ENCODE measurements around the gene WDR83. TPM values are rescaled to one million over a fixed set of nuclear protein-coding genes. Genes with fewer than 3 reads are reported as not detected.
A peak's percentile ranks its signal among the peaks of the same experiment; 100 is the strongest.

Gene WDR83
- total RNA-seq, 1 experiment from 2014 or later = 15.1 TPM

DNA sequence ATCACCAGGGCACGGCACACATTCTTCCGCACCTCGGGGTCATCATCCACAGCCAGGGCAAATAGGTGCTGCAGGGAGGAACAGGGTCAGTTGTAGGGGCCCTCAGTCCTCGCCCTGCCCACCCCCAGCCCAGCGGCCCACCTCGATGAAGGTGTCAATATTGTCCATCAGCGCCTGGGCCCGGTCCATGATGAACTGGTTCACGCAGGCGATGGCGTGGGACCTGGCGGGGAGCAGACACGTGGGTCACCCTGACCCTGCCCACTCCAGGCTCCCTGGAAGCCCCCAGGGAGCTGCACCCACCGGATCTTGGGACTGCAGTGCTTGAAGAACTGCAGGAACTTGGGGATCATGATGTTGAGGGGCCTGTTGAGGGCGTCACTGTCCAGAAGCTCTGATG lies 48.5 kb downstream of the WDR83 start:
- no peak for DNase-seq (ENCODE audit: low spot score)

DNA sequence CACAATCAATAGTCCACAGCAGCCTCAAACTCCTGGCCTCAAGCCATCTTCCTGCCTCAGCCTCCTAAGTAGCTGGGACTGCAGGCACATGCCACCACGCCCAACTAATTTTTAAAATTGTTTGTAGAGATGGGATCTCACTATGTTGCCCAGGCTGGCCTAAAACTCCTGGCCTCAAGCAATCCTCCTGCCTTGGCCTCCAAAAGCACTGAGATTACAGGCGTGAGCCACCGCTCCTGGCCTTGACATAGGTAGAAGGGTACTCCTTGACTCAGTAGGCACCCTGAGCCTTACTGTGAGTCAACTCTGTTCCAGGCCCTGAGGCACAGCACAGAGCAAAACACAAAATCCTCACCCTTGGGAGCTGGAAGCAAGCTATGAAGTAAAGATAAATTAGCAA lies 49.3 kb downstream of the WDR83 start:
- DNase-seq (ENCODE audit: low spot score) = no peak

DNA sequence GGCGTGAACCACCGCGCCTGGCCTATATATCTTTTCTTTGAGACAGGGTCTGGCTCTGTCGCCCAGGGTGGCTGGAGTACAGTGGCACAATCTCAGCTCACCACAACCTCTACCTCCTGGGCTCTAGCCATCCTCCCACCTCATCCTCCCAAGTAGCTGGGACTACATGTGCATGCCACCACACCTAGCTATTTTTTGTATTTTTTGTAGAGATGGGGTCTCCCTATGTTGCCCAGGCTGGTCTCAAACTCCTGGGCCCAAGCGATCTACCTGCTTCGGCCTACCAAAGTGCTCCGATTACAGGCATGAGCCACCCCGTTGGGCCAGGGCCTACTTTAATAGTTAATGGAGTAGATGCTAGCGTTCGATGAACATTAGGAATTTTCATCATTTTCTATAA lies 53.7 kb downstream of the WDR83 start:
- DNase-seq (ENCODE audit: low spot score) = no peak

DNA sequence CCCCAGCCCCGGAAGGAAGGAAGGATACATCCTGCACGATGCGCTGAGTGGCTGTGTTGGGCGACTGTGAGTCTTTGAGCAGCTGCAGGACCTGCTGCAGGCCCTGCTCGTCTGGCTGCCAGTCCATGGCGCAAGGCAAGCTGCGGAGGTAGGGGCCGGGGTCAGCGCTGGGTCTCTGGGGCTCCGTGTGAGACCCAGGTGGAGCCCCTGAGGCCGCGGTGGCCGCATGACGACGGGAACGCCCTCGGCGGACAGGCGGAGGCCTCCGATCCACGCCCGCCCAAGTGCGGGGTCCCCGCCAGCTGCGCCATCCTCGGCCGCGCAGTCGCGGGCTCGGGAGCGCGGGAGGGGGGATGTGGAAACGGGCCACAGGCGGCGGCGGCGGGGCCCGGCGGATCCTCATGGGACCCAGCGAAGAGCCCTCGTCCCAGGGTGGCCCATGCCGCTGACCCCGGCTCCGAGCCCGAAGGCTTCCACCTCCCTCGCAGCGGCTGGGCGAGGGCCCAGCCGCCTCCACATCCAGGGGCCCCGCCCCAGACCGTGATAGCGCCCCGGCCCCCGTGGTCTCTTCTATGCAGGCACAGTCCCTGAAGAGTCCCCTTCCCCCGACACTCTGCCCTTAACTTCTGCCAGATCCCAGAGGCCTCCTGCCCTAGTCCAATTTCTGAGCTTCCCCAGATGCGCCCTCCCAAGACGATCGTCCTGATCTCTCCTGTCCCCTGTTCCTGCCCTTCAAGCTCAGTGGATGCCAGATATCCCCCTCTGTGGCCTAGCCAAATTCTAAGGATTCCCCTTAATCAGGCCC lies 54.4 kb downstream of the WDR83 start:
- no peak for DNase-seq (ENCODE audit: low spot score)

DNA sequence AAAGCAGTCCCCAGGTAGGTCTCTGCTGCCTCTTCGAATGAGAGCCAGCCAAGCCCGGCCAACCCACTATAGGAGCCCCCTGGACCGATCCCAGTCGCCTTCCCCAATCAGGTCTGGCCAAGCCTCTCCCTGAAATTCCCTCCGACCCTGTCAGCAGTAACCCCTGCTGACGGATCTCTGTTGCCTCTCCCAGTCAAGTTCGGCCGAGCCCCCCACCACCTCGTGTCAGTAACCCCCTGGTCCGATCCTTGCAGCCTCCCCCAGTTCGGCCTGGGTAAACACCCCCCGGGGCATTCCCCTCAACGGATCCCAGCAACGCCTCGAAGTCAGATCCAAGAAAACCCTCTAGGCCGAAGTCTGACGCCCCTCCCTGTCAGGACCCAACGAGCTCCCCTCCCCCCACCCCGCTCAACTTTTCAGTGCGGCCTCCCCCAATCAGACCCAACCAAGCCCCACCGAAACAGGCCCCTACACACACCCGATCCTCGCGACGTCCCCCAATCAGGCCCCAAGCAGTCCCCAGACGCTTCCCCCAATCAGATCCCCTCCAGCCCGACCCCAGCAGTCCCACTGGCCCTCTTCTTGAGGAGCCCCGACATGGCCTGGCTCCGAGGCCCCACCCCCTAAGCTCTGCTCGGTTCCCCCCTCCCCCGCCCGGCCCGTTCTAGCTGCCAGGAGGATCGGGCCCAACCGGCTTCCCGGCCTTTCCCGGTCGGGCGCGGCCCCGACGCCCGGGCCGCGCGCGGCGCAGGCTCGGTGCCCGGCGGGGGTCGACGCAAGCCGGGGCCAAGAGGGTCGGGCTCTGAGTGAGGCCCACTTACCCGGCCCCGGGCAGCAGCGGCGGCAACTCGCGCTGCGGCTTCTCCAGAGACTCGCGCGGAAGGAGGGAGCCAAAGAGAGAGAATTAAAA lies 55.3 kb downstream of the WDR83 start:
- peak; percentile 46 for DNase-seq (ENCODE audit: low spot score)

DNA sequence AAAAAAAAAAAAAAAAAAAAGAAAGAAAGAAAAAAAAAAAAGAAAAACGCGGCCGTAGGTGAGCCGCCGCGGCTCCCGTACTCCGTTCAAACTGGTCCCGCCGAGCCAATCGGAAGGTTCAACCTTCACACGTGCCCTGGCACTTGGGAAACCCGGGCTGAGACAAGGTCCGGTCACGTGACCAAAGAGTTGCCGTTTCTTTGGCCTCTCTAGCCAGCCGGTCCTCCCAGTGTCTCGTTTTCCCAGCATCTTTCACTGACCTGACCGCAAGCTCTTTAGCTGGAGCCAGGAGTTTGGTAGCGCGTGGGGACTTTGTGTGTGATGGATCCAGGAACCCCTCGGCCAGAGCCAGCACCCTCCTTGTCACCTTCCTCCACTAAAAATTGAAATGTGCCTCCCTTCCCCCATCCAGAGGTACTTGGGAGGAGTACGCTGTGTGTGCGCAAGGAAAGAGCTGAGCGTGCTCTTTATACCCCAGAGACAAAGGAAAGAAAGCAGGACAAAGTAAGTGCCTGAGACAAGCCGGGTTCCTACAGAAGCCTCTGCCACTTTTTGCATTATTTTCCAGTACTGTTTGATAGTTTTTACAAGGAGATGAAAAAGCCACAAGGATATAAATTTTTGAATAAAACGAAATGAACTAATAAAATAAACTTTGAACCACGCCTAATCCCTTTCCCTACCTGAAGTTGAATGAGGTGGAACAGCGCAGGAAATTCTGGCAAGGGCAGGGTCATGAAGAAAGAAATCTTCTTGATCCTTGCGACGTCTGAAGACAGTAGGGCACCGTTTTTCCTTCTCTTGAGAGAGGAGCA lies 56.2 kb downstream of the WDR83 start:
- DNase-seq (ENCODE audit: low spot score) = peak; percentile 99

DNA sequence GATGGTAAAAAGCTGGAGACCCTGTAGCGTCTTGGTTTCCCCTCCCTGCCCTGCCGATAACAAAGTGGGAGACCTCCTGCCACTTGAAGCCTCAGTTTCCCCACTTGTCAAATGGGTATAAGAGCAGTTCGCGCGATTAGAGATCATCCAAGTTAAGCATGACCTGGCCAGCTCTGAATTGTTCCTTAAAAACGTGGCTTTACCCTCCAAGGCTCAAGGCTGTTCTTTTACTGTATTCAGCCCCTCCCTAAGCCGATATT lies 56.7 kb downstream of the WDR83 start:
- no peak for DNase-seq (ENCODE audit: low spot score)

DNA sequence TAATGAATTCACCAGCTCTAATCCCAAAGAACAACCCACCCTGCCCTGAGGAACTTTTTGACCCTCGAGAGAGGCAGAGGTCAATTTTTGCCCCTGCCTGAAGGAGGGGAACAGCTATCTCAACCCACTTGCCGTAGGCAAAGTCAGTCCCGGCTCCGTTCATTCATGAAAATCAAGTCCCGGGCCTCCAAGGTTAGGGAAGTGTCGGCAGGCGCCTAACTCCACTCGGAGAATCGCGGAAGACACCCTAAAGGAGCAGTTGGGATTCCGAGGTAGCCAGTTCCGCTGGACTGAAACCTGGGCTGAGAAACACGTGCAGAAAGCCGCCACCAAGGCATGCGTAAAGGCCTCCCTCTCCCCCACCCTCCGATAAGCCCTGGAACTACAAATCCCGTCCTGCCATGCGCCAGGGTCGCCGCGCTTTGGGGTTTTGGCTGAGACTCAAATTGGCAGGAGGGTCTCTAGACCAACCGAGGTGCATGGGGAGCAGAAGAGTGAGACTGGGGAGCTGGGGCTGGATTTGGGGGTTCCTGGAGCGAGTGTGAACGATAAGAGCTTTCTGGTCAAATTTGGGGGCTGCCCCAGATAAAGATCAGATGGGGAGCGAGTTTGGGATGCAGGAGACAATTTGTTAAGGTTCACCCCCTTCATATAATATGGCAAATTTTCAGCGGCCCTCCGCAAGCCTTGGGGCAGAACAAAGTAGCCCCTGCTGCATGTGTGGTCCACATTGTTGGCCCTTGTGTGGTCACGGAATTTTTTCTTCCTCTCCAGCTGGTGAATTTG lies 57.2 kb downstream of the WDR83 start, which contains the start of gene TNPO2:
Gene TNPO2, minus strand, starts transcription at position 292 of the 786 bp plus-strand sequence. CDS start 2,955 bp downstream, outside the sequence.
- no peak for DNase-seq (ENCODE audit: low spot score)

Other genes with a start within 250 kb of the WDR83 start
- 5.4 and 5.6 TPM in 2 replicates for gene ZNF443, start 225.8 kb upstream of the WDR83 start, total RNA-seq (2014; rRNA removed; shearing (Covaris generic))
- 2.1 and 2.2 TPM in 2 replicates for gene ZNF709, start 182.0 kb upstream of the WDR83 start, total RNA-seq (2014; rRNA removed; shearing (Covaris generic))
- gene ZNF564, start 115.3 kb upstream of the WDR83 start, total RNA-seq (2014; rRNA removed; shearing (Covaris generic)) = 6.7 TPM in 2 replicates
- 4.7 and 6.9 TPM in 2 replicates for gene ZNF490, start 56.0 kb upstream of the WDR83 start, total RNA-seq (2014; rRNA removed; shearing (Covaris generic))
- 10.5 and 29.2 TPM in 2 replicates for gene ZNF791, start 55.9 kb upstream of the WDR83 start, total RNA-seq (2014; rRNA removed; shearing (Covaris generic))
- 45.7 and 65.6 TPM in 2 replicates for gene MAN2B1, start 65 bp upstream of the WDR83 start, total RNA-seq (2014; rRNA removed; shearing (Covaris generic))
- 132 and 170 TPM in 2 replicates for gene DHPS, start 15.1 kb downstream of the WDR83 start, total RNA-seq (2014; rRNA removed; shearing (Covaris generic))
- gene GNG14, start 21.2 kb downstream of the WDR83 start, total RNA-seq (2014; rRNA removed; shearing (Covaris generic)) = not detected in 2 replicates
- 16.7 and 21.8 TPM in 2 replicates for gene FBXW9, start 29.8 kb downstream of the WDR83 start, total RNA-seq (2014; rRNA removed; shearing (Covaris generic))
- gene TNPO2, start 57.1 kb downstream of the WDR83 start, total RNA-seq (2014; rRNA removed; shearing (Covaris generic)) = 9.3 and 14.5 TPM in 2 replicates
- gene TRIR, start 67.9 kb downstream of the WDR83 start, total RNA-seq (2014; rRNA removed; shearing (Covaris generic)) = 344 and 364 TPM in 2 replicates
- gene GET3, start 70.7 kb downstream of the WDR83 start, total RNA-seq (2014; rRNA removed; shearing (Covaris generic)) = 198 and 212 TPM in 2 replicates
- gene BEST2, start 85.0 kb downstream of the WDR83 start, total RNA-seq (2014; rRNA removed; shearing (Covaris generic)) = not detected in 2 replicates
- gene HOOK2, start 108.7 kb downstream of the WDR83 start, total RNA-seq (2014; rRNA removed; shearing (Covaris generic)) = 10.2 and 20.5 TPM in 2 replicates
- 79.1 and 85.7 TPM in 2 replicates for gene JUNB, start 124.7 kb downstream of the WDR83 start, total RNA-seq (2014; rRNA removed; shearing (Covaris generic))
- gene PRDX2, start 135.0 kb downstream of the WDR83 start, total RNA-seq (2014; rRNA removed; shearing (Covaris generic)) = not detected in 2 replicates
- not detected in 2 replicates for gene THSD8, start 135.3 kb downstream of the WDR83 start, total RNA-seq (2014; rRNA removed; shearing (Covaris generic))
- 88.8 and 89.6 TPM in 2 replicates for gene RNASEH2A, start 139.8 kb downstream of the WDR83 start, total RNA-seq (2014; rRNA removed; shearing (Covaris generic))
- gene RTBDN, start 167.8 kb downstream of the WDR83 start, total RNA-seq (2014; rRNA removed; shearing (Covaris generic)) = 3.4 TPM in 1 of 2 replicates, not detected in the other
- gene MAST1, start 171.7 kb downstream of the WDR83 start, total RNA-seq (2014; rRNA removed; shearing (Covaris generic)) = 1.3 and 3.2 TPM in 2 replicates
- gene DNASE2, start 214.6 kb downstream of the WDR83 start, total RNA-seq (2014; rRNA removed; shearing (Covaris generic)) = 61.3 and 74.4 TPM in 2 replicates
- gene KLF1, start 220.4 kb downstream of the WDR83 start, total RNA-seq (2014; rRNA removed; shearing (Covaris generic)) = not detected in 2 replicates
- 25.0 and 25.8 TPM in 2 replicates for gene GCDH, start 224.4 kb downstream of the WDR83 start, total RNA-seq (2014; rRNA removed; shearing (Covaris generic))